Body of pancreas (tissue), 4 donors: Measurements from ENCODE around the gene HELZ.

Source experiments
- POLR2A ChIP-seq, 3 donors: fragments of 450-650 bp; IDR thresholded peaks; one replicate each; pipeline ENCODE4 v1.6.1; 2016; ENCODE audit warnings: antibody characterized with exemption in 3 of 3, mild to moderate bottlenecking in 2 of 3
- TF ChIP-seq, protein P1 (sequence below), 7 experiments: fragments of 450-650 bp in 4 of 7; fragments of 200-600 bp in 3 of 7; sonication (generic) in 3 of 7; IDR thresholded peaks; one replicate each; pipeline ENCODE4 v1.5.1; 2016 to 2019; ENCODE audit warnings: antibody characterized with exemption in 7 of 7

GRCh38 chr17:67032382-67032781, 212.6 kb downstream of the HELZ start:
- no peak for TF ChIP-seq POLR2A (IDR thresholded peaks at IDR 0.05)
- TF ChIP-seq, protein P1, sequence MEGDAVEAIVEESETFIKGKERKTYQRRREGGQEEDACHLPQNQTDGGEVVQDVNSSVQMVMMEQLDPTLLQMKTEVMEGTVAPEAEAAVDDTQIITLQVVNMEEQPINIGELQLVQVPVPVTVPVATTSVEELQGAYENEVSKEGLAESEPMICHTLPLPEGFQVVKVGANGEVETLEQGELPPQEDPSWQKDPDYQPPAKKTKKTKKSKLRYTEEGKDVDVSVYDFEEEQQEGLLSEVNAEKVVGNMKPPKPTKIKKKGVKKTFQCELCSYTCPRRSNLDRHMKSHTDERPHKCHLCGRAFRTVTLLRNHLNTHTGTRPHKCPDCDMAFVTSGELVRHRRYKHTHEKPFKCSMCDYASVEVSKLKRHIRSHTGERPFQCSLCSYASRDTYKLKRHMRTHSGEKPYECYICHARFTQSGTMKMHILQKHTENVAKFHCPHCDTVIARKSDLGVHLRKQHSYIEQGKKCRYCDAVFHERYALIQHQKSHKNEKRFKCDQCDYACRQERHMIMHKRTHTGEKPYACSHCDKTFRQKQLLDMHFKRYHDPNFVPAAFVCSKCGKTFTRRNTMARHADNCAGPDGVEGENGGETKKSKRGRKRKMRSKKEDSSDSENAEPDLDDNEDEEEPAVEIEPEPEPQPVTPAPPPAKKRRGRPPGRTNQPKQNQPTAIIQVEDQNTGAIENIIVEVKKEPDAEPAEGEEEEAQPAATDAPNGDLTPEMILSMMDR (IDR thresholded peaks at IDR 0.05): no peak
